Kidney epithelial cell (primary cell): Measurements from ENCODE around the gene CD3G. TPM values are rescaled to one million over a fixed set of nuclear protein-coding genes. Genes with fewer than 3 reads are reported as not detected.

ENCODE experiments used
- DNase-seq: peaks from one replicate; pipeline ENCODE4 v3.0.0-alpha.2; 2010; ENCODE audit warnings: low read depth
- H3K27me3 ChIP-seq: 2 replicates; pipeline ENCODE4 v1.6.0; 2011; ENCODE audit warnings: low read length; ENCODE audit not compliant: control insufficient read depth, insufficient read depth
- H3K36me3 ChIP-seq: 2 replicates; pipeline ENCODE4 v1.5.1; 2011; ENCODE audit warnings: low read length; ENCODE audit not compliant: control insufficient read depth, insufficient read depth
- H3K4me3 ChIP-seq: 2 replicates; pipeline ENCODE4 v1.5.1; 2011; ENCODE audit warnings: low read depth, mild to moderate bottlenecking, control low read depth, low read length
- total RNA-seq: library from RNA; depleted of rRNA; stranded (reverse); fragments of >200 nt; gene quantifications from 2 replicates; pipeline ENCODE4 v1.2.3, GENCODE V29; 2015
- TF ChIP-seq, protein P1 (sequence below): IDR thresholded peaks from 2 replicates; pipeline ENCODE4 v1.5.1; 2011; ENCODE audit warnings: mild to moderate bottlenecking, moderate library complexity, low read length, control low read depth, inconsistent platforms; ENCODE audit not compliant: insufficient read depth, poor library complexity, severe bottlenecking

CD3G gene
- total RNA-seq, 1 donor from 2014 or later, result not detected

DNA sequence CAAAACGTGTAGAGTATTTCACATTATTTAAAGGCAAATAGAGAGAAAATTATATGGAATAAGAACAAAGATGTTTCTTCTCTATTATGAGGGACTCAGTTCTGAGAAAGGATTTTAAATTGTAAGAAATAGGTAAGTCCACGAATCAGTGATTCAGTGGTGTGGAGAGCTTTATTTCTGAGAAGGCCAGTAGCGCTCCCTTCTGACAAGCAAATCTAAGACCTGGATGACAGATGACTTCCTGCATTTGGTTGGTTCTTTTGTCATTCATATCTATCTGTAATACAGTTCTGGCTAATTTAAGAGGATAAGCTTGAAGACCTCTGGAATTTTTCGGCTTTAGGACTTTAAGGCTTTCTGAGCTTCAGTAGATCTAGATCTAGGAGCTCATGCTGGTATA, 32.6 kb upstream of the CD3G start:
- TF ChIP-seq, protein P1, sequence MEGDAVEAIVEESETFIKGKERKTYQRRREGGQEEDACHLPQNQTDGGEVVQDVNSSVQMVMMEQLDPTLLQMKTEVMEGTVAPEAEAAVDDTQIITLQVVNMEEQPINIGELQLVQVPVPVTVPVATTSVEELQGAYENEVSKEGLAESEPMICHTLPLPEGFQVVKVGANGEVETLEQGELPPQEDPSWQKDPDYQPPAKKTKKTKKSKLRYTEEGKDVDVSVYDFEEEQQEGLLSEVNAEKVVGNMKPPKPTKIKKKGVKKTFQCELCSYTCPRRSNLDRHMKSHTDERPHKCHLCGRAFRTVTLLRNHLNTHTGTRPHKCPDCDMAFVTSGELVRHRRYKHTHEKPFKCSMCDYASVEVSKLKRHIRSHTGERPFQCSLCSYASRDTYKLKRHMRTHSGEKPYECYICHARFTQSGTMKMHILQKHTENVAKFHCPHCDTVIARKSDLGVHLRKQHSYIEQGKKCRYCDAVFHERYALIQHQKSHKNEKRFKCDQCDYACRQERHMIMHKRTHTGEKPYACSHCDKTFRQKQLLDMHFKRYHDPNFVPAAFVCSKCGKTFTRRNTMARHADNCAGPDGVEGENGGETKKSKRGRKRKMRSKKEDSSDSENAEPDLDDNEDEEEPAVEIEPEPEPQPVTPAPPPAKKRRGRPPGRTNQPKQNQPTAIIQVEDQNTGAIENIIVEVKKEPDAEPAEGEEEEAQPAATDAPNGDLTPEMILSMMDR, result no peak
- no peak for DNase-seq
- H3K4me3 ChIP-seq, result no peak overlapping the region
- no peaks in the 10 kb centered on the region for H3K36me3 ChIP-seq
- H3K27me3 ChIP-seq, result peaks cover 4% of the 10 kb centered on the region

- Histone ChIP-seq H3K4me3 (no peak overlapping the region), H3K36me3 (no peaks in the 10 kb centered on the region), H3K27me3 (peaks cover 4% of the 10 kb centered on the region)
- no peak for DNase-seq
- TF ChIP-seq, protein P1, result no peak
Observed at GRCh38 chr11:118312328-118312727, 31.8 kb upstream of the CD3G start.

GRCh38 chr11:118313242-118313641, 30.9 kb upstream of the CD3G start:
- TF ChIP-seq, protein P1, result no peak
- DNase-seq, result no peak
- Histone ChIP-seq H3K4me3 (no peak overlapping the region), H3K36me3 (no peaks in the 10 kb centered on the region), H3K27me3 (peaks cover 4% of the 10 kb centered on the region)

GRCh38 chr11:118314988-118315411, 29.1 kb upstream of the CD3G start:
- no peak overlapping the region for H3K4me3 ChIP-seq
- no peak for DNase-seq
- H3K27me3 ChIP-seq, result peaks cover 4% of the 10 kb centered on the region
- no peaks in the 10 kb centered on the region for H3K36me3 ChIP-seq
- TF ChIP-seq, protein P1, result no peak

- Histone ChIP-seq H3K4me3 (no peak overlapping the region), H3K36me3 (no peaks in the 10 kb centered on the region), H3K27me3 (peaks cover 4% of the 10 kb centered on the region)
- no peak for DNase-seq
- TF ChIP-seq, protein P1, result no peak
Observed at GRCh38 chr11:118318124-118318523, 26.0 kb upstream of the CD3G start.

DNA sequence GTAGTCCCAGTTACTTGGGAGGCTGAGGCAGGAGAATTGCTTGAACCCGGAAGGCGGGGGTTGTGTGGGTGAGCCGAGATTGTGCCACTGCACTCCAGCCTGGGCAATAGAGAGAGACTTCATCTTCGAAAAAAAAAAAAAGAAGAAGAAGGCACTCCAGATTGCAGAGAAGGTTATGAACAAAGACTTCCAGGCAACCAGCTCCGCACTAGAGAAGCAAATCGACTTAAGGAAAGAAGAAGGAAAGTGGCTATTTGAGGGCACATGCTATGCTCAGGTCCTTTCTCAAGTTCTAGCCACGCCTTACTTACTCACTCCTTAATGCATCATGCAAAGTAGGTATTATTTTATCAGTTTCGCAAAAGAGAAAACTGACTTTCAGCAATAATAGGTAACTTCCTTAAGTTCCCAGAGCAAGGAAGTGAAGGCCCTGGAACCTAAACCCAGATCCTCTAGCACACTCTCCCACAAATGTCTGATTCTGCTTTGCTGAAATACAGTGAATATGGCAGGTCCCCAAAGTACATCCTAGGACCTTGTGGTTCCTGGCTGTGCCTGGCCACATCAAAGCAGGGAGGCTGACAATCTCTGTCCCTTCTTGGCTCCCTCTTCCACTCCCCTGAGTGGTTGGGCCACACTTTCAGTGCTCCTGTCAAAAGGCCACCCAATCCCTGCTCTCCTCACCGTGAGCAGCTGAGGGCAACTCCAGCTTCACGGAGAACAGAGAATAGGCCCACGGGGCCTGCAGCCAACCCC, 25.4 kb upstream of the CD3G start:
- Histone ChIP-seq H3K27me3 (peaks cover 3% of the 10 kb centered on the region), H3K4me3 (no peak overlapping the region), H3K36me3 (no peaks in the 10 kb centered on the region)
- DNase-seq, result no peak
- TF ChIP-seq, protein P1, result no peak
